K562 (cell line): ENCODE measurements around the gene ZER1. TPM values are rescaled to one million over a fixed set of nuclear protein-coding genes. Genes with fewer than 3 reads are reported as not detected.
A peak's percentile ranks its signal among the peaks of the same experiment; 100 is the strongest.

Experiments used
- ARID2 ChIP-seq: fragments of 450-650 bp; IDR thresholded peaks from 2 replicates; pipeline ENCODE4 v1.6.1; 2017; ENCODE audit warnings: antibody characterized with exemption, mild to moderate bottlenecking
- BACH1 ChIP-seq: fragments of 200-800 bp; sonication (Bioruptor generic); IDR thresholded peaks from 2 replicates; pipeline ENCODE4 v1.6.1; 2016; ENCODE audit warnings: missing genetic modification characterization, missing compliant biosample characterization
- BRD4 ChIP-seq: fragments of 200-600 bp; sonication (generic); IDR thresholded peaks from 2 replicates; pipeline ENCODE4 v1.6.1; 2017; ENCODE audit warnings: inconsistent platforms
- CAMTA2 ChIP-seq: fragments of 250-450 bp; sonication (Bioruptor Pico); conservative IDR thresholded peaks from 2 replicates; pipeline ENCODE4 v1.5.1; 2022
- CBX1 ChIP-seq: sonication (generic); IDR thresholded peaks from 2 replicates; pipeline ENCODE4 v1.6.1; 2016; ENCODE audit warnings: antibody characterized with exemption, low read depth, mild to moderate bottlenecking
- CBX5 ChIP-seq: IDR thresholded peaks from 2 replicates; pipeline ENCODE4 v1.6.1; 2014; ENCODE audit warnings: low read depth, borderline replicate concordance
- DIDO1 ChIP-seq: fragments of 450-650 bp; IDR thresholded peaks from 2 replicates; pipeline ENCODE4 v1.6.1; 2016; ENCODE audit warnings: low read depth, missing biosample characterization, missing genetic modification characterization
- ELK1 ChIP-seq: sonication (generic); formaldehyde crosslinking; IDR thresholded peaks from 2 replicates; pipeline ENCODE4 v1.8.1; 2022; ENCODE audit warnings: missing genetic modification reagents
- ETV1 ChIP-seq: fragments of 450-650 bp; conservative IDR thresholded peaks from 2 replicates; pipeline ENCODE4 v1.6.1; 2016; ENCODE audit warnings: missing genetic modification characterization, control low read depth, low read depth, missing compliant biosample characterization
- FOXP4 ChIP-seq: sonication (generic); formaldehyde crosslinking; IDR thresholded peaks from 2 replicates; pipeline ENCODE4 v1.8.0; 2022; ENCODE audit warnings: mild to moderate bottlenecking, missing genetic modification reagents, borderline replicate concordance
- HDAC6 ChIP-seq: IDR thresholded peaks from 2 replicates; pipeline ENCODE4 v1.6.1; 2012; ENCODE audit warnings: low read depth, mild to moderate bottlenecking, control low read depth, inconsistent platforms, low read length, moderate library complexity
- HINFP ChIP-seq: fragments of 450-650 bp; conservative IDR thresholded peaks from 2 replicates; pipeline ENCODE4 v1.6.1; 2016; ENCODE audit warnings: missing genetic modification characterization, low read depth, mild to moderate bottlenecking, control low read depth, missing compliant biosample characterization
- MYNN ChIP-seq, 2 experiments: sonication (generic); formaldehyde crosslinking in 1 of 2; IDR thresholded peaks; 2 replicates each; pipeline versions ENCODE4 v1.5.0 to v1.6.1; 2016 to 2020; ENCODE audit warnings: antibody characterized with exemption in 1 of 2, missing genetic modification reagents in 1 of 2
- NCOA2 ChIP-seq, 2 experiments: fragments of 450-650 bp; IDR thresholded peaks; 2 replicates each; pipeline ENCODE4 v1.6.1; 2018; ENCODE audit warnings: mild to moderate bottlenecking in 2 of 2, moderate library complexity in 1 of 2; ENCODE audit not compliant: partially characterized antibody in 2 of 2
- RCOR1 ChIP-seq, 2 experiments: IDR thresholded peaks; 2 replicates each; pipeline ENCODE4 v1.6.1; 2012; ENCODE audit warnings: low read depth in 2 of 2, low read length in 2 of 2, borderline replicate concordance in 1 of 2, improper control_type of control experiment in 1 of 2
- RUNX1 ChIP-seq: sonication (generic); IDR thresholded peaks from 2 replicates; pipeline ENCODE4 v1.6.1; 2016; ENCODE audit warnings: antibody characterized with exemption, low read depth
- SNAPC5 ChIP-seq: fragments of 250-450 bp; sonication (Bioruptor Pico); IDR thresholded peaks from 2 replicates; pipeline ENCODE4 v1.8.0; 2021; ENCODE audit warnings: moderate library complexity, mild to moderate bottlenecking, inconsistent platforms
- SRSF1 ChIP-seq: fragments of 200-400 bp; formaldehyde crosslinking; IDR thresholded peaks from 2 replicates; pipeline ENCODE4 v1.6.1; 2017; ENCODE audit warnings: mild to moderate bottlenecking, low read depth, low read length, moderate library complexity
- THRB ChIP-seq: fragments of 450-650 bp; formaldehyde crosslinking; conservative IDR thresholded peaks from 2 replicates; pipeline ENCODE4 v1.4.0; 2022; ENCODE audit warnings: mild to moderate bottlenecking, missing genetic modification characterization
- USF2 ChIP-seq: sonication (generic); formaldehyde crosslinking; IDR thresholded peaks from 2 replicates; pipeline ENCODE4 v1.5.0; 2020; ENCODE audit warnings: missing genetic modification reagents
- polyA plus RNA-seq, 8 experiments: library from polyadenylated mRNA; depleted of rRNA in 4 of 8; stranded (reverse) in 5 of 8; unstranded in 3 of 8; fragments of >200 nt; fragmentation: Nextera tagmentation in 2 of 8; fragmentation: Illumina TruSeq in 1 of 8; extraction: Ambion mirVana in 2 of 8; extraction: Trizol in 1 of 8; gene quantifications; 2 replicates each; pipeline versions ENCODE4 v1.2.1 to v1.2.3, GENCODE V29; 2011 to 2014; ENCODE audit warnings: inconsistent platforms in 1 of 8, missing spikeins in 1 of 8
- total RNA-seq, 7 experiments: library from RNA; depleted of rRNA in 6 of 7; stranded (reverse); fragments of >200 nt in 6 of 7; fragmentation: Illumina TruSeq in 2 of 7; extraction: Trizol in 2 of 7; gene quantifications; 2 replicates each; pipeline versions ENCODE4 v1.2.1 to v1.2.3, GENCODE V29; 2011 to 2021; ENCODE audit warnings: low replicate concordance in 1 of 7

Gene ZER1
- total and polyA plus RNA-seq, 9 of the 15 experiments (the other 6 are each of a cell fraction or from before 2014, with no cell fraction given) = 0.07 to 10.7 (median 6.2) TPM

GRCh38 chr9:128771745-128772519, at the start of gene ZER1 (continued):
- no peak for TF ChIP-seq HINFP
- TF ChIP-seq HDAC6 = no peak
- peak in 1 of 2 experiments; percentile 54; a peak in 1 of 4 replicates for TF ChIP-seq RCOR1 (IDR thresholded peaks at IDR 0.05; ENCODE audit: borderline replicate concordance in 1 of 2, low read depth in 2 of 2, low read length in 2 of 2)
- no peak for TF ChIP-seq RUNX1
- TF ChIP-seq NCOA2 (IDR thresholded peaks at IDR 0.05; ENCODE audit: partially characterized antibody in 2 of 2) = no peak
- TF ChIP-seq MYNN (IDR thresholded peaks at IDR 0.05) = no peak
- TF ChIP-seq MYNN (CRISPR knock-in tag; IDR thresholded peaks at IDR 0.05) = no peak
- no peak for TF ChIP-seq SNAPC5 (CRISPR knock-in tag)
- no peak for TF ChIP-seq ELK1 (CRISPR knock-in tag)
- TF ChIP-seq CAMTA2 = 0 out of 2 replicates have a peak, but pooled peaks have one; percentile 25
- TF ChIP-seq ARID2 = no peak
- no peak for TF ChIP-seq THRB (CRISPR knock-in tag)
- TF ChIP-seq CBX1 = peak; percentile 85; the same call in 1 of the 2 replicates
- 0 out of 2 replicates have a peak, but pooled peaks have one; percentile 60 for TF ChIP-seq BRD4
- TF ChIP-seq ETV1 (tag) = peak; percentile 44; the same call in 1 of the 2 replicates
- peak; percentile 82 for TF ChIP-seq DIDO1
- TF ChIP-seq FOXP4 (CRISPR knock-in tag) = peak; percentile 72; the same call in 1 of the 2 replicates
- TF ChIP-seq USF2 = no peak
- no peak for TF ChIP-seq CBX5
- TF ChIP-seq SRSF1 = no peak
- TF ChIP-seq BACH1 = no peak
